Medulla oblongata (tissue), 1 donor: ENCODE results near the gene SMIM35.
A peak's percentile ranks its signal among the peaks of the same experiment; 100 is the strongest.

ENCODE experiments used
- DNase-seq: peaks from one replicate; pipeline ENCODE4 v3.0.0-alpha.2; 2015; ENCODE audit errors: extremely low spot score

Gene SMIM35

GRCh38 chr11:118058311-118059245 lies 28.2 kb downstream of the SMIM35 start:
- DNase-seq = no peak

- no peak for DNase-seq
These were observed 29.3 kb downstream of the SMIM35 start for GRCh38 chr11:118057251-118058145.

- DNase-seq = no peak
These were observed 30.0 kb downstream of the SMIM35 start for GRCh38 chr11:118056806-118057205.

- no peak for DNase-seq
These were observed 30.8 kb downstream of the SMIM35 start for GRCh38 chr11:118055966-118056365.

GRCh38 chr11:118054712-118055640 lies 31.8 kb downstream of the SMIM35 start:
- no peak for DNase-seq

GRCh38 chr11:118052581-118053206 lies 34.1 kb downstream of the SMIM35 start:
- no peak for DNase-seq

- DNase-seq = no peak
These were observed 34.9 kb downstream of the SMIM35 start for GRCh38 chr11:118051611-118052461.

GRCh38 chr11:118051136-118051610 lies 35.6 kb downstream of the SMIM35 start:
- DNase-seq = no peak

GRCh38 chr11:118050208-118050891 lies 36.4 kb downstream of the SMIM35 start:
- no peak for DNase-seq

GRCh38 chr11:118049771-118050170 lies 37.0 kb downstream of the SMIM35 start:
- DNase-seq = no peak

GRCh38 chr11:118048472-118049370 lies 38.0 kb downstream of the SMIM35 start:
- no peak for DNase-seq

- DNase-seq = no peak
These were observed 39.0 kb downstream of the SMIM35 start for GRCh38 chr11:118047749-118048148.

GRCh38 chr11:118046964-118047700 lies 39.6 kb downstream of the SMIM35 start:
- no peak for DNase-seq

GRCh38 chr11:118046051-118046963 lies 40.5 kb downstream of the SMIM35 start:
- peak; percentile 38 for DNase-seq

- no peak for DNase-seq
These were observed 41.6 kb downstream of the SMIM35 start for GRCh38 chr11:118045191-118045590.

- peak; percentile 26 for DNase-seq
These were observed 44.0 kb downstream of the SMIM35 start for GRCh38 chr11:118042796-118043195.
